Fibroblast of villous mesenchyme (primary cell): Measurements from ENCODE around the gene FGF3. TPM values are rescaled to one million over a fixed set of nuclear protein-coding genes. Genes with fewer than 3 reads are reported as not detected.

Experiments used
- DNase-seq: peaks from one replicate; pipeline ENCODE4 v3.0.0-alpha.2; 2010; ENCODE audit warnings: low read depth
- H3K4me3 ChIP-seq: 2 replicates; pipeline ENCODE4 v1.5.1; 2011; ENCODE audit warnings: low read depth, mild to moderate bottlenecking, low read length
- total RNA-seq: library from RNA; depleted of rRNA; stranded (reverse); fragments of >200 nt; gene quantifications from 2 replicates; pipeline ENCODE4 v1.2.3, GENCODE V29; 2012
- TF ChIP-seq, protein P1 (sequence below): IDR thresholded peaks from 2 replicates; pipeline ENCODE4 v1.5.1; 2012; ENCODE audit warnings: low read depth, mild to moderate bottlenecking, low read length; ENCODE audit not compliant: insufficient read depth

Gene FGF3
- total RNA-seq, 1 donor, result not detected

DNA sequence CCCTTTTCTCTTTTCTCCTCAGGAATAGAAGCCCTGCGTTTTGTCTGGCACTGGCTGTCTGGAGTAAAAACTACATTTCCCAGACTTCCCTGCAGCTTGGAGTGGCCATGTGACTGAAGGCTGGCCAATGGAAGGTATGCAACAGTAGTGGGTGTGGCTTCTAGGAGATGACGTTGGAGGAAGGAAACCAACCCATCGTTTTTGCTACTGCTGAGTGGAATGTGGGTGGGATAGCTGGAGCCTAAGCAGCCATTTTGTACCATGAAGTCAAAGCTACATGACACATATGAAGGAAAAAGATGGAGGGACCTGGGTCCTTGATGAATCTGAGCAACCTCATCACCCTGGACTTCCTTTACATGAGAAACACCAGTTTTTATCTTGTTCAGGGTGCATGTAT, 19.6 kb downstream of the FGF3 start:
- peak; percentile 8 for DNase-seq
- no peak overlapping the region for H3K4me3 ChIP-seq
- TF ChIP-seq, protein P1, sequence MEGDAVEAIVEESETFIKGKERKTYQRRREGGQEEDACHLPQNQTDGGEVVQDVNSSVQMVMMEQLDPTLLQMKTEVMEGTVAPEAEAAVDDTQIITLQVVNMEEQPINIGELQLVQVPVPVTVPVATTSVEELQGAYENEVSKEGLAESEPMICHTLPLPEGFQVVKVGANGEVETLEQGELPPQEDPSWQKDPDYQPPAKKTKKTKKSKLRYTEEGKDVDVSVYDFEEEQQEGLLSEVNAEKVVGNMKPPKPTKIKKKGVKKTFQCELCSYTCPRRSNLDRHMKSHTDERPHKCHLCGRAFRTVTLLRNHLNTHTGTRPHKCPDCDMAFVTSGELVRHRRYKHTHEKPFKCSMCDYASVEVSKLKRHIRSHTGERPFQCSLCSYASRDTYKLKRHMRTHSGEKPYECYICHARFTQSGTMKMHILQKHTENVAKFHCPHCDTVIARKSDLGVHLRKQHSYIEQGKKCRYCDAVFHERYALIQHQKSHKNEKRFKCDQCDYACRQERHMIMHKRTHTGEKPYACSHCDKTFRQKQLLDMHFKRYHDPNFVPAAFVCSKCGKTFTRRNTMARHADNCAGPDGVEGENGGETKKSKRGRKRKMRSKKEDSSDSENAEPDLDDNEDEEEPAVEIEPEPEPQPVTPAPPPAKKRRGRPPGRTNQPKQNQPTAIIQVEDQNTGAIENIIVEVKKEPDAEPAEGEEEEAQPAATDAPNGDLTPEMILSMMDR, result no peak

DNA sequence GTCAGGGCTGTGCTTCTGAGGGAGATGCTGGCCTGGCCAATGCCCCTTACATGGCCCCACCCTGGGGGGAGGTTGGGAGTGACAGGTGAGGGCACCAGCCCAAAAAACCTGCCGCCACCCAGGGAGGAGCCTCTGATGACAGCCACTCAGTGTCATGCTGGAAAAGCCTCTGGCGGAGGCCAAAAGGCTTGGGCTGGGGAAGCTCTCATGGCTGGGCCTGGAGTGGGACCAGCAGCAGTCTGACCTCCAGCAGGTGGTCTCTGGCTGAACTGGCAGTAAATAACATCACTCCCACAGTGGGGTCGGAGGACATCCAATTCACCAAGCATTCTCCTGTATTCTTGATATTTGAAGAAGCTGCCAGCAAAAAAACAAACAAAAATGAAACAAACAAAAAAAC, 20.1 kb downstream of the FGF3 start:
- H3K4me3 ChIP-seq, result no peak overlapping the region
- no peak for DNase-seq
- TF ChIP-seq, protein P1, result no peak

DNA sequence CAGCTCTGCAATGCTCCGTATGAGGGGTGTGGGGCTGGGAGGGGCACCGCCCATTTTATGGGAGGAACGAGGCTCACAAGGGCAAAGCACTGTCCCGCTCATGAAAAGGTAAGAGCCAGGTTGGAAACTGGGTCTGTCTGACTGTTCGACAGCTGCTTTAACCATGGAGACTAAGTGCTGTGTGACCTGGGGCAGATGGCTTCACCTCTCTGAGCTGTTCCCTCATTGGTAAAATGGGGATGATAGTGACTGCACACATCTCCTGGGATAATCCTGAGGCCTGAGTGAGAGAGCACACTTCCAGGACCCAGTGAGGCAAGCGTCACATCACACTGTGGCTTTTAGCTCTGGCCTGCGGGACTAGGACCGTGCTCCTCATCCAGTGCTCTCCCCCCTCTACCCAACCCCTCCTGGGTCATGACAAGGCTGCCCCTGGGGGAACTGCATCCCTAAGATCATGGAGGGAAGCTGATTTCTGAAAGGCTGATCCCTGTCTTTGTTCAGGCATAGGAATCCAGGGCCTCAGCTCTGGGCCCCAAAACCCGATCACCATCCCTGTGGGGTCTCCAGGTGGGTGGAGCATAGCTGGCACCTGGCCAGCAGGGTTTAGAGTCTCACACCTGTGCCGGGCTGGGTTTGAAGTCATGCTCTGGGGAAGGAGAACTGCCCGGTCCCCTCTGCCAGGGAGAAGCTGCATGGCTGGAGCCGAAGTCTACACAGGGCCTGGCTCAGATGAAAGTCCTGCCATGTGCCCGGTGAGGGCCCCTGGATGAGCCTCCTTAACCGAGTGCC, 21.3 kb downstream of the FGF3 start:
- no peak overlapping the region for H3K4me3 ChIP-seq
- DNase-seq, result no peak
- TF ChIP-seq, protein P1, result no peak

DNA sequence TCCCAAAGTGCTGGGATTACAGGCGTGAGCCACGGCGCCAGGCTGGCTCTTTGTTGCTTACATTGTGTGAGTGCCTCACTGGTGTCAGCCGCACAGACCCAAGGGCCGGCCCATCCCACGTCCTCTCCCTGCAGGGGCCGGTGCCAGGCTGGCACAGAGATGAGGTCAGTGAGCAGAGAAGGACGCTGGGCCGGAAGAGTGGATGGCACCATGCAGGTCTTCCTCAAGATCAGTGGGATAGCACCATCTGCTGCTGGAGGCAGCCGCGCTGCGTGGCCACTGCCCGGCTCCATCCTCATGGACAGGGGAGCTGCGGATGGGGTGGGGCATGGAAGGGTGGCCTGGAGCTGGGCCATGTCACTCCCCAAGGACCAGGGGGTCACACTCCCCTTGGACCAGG, 22.1 kb downstream of the FGF3 start:
- peak; percentile 5 for DNase-seq
- TF ChIP-seq, protein P1, result peak; percentile 15
- H3K4me3 ChIP-seq, result no peak overlapping the region

DNA sequence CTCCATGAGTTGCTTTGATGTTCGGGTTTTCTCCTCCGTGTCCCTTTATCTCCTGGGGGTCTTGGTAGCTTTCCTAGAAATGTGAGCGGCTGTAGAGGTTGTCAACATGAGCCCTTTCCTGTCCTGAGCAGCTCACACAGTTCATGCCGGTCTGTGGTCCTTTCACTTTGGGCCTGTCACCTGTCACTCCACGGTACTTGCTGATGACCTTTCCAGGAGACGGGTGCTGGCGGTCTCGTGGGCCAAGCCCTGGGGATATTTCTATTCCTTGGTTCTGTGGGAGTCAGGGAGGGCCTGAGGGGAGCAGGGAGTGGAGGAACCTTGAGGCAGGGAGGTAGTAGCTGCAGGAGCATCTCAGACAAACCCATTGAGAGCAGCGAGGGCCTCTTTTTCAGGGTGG, 23.2 kb downstream of the FGF3 start:
- H3K4me3 ChIP-seq, result no peak overlapping the region
- DNase-seq, result no peak
- TF ChIP-seq, protein P1, result no peak

DNA sequence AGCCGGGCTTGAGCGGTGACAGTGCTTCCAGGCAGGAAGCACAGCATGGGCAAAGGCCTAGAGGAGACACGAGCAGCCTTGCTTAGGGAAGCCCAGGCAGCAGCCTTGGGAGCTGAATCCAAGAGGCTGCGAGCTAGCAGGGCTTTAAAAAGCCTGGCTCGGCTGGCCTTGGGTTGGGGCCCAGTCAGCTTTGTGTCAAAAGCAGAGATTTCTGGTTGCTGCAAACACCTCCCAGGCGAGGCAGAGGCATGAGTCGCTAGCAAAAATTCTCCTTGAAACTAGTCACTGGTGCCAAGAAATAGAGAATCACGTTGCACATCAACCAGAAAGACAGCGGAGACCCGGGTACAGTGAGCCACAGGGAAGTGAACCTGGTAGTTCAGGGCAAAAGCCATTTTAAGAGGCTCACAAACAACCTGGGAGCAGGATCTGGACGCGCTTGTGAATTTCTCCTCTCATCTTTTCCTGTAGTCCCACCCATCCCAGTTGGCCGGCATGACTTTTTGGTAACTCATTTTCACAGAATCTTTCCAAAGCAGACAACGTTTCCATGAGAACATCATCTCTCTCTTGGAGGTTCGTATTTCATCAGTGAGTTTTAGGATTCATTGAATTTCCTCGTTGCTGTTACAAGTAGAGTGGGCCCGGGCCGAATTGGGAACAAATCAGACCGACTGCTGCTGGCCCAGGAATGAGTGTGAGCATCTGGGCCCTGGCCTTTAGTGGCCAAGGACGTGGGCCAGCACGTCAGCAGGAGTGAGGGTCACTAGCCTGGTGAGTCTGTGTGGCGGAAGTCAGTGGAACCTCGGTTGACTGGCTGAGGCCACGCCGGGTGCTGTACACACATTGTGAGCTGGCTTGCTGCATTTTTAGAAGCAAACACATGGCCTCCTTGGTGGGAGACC, 27.7 kb downstream of the FGF3 start:
- peak; percentile 8 for DNase-seq
- TF ChIP-seq, protein P1, result no peak
- no peak overlapping the region for H3K4me3 ChIP-seq
